ENCODE results near the gene NKAP. TPM values are rescaled to one million over a fixed set of nuclear protein-coding genes. Genes with fewer than 3 reads are reported as not detected.
"Not testable (repeated sequence)": the region's sequence is repeated elsewhere in the genome, so short reads cannot be mapped to it uniquely, and the experiment has no call there.

The NKAP gene
- total RNA-seq, 1 experiment from 2014 or later: 13.6 TPM

- no peaks in the 10 kb centered on the region for H3K9me3 ChIP-seq (ENCODE audit: control insufficient read depth, insufficient read depth, low read depth, low read length)
- H3K4me1 ChIP-seq (ENCODE audit: control insufficient read depth, insufficient read depth, low read length): no peaks in the 10 kb centered on the region; the same call in 1 of the 2 replicates
- no peaks in the 10 kb centered on the region for H3K36me3 ChIP-seq (ENCODE audit: control insufficient read depth, insufficient read depth, low read length)
- intact Hi-C loops (cut with micrococcal nuclease; ENCODE audit: unreplicated experiment): no loop called here
- TF ChIP-seq TCF7L2 (IDR thresholded peaks at IDR 0.05; ENCODE audit: low read depth, low read length) (no peak), POLR2AphosphoS5 (IDR thresholded peaks at IDR 0.05; ENCODE audit: low read depth, low read length) (no peak), SIN3A (IDR thresholded peaks at IDR 0.05; ENCODE audit: borderline replicate concordance, insufficient read depth, low read depth, low read length) (no peak), CTCF (IDR thresholded peaks at IDR 0.05) (no peak), REST (IDR thresholded peaks at IDR 0.05; ENCODE audit: insufficient read depth in 1 of 2, low read depth in 2 of 2, low read length in 1 of 2) (no peak)
- no TSS peak for BruUV-seq (replicated peaks)
- in situ Hi-C loops (cut with HindIII; ENCODE audit: low pct_unique_long_range_greater_than_20kb, low sequenced_read_pairs): no loop called here
- H3K27me3 ChIP-seq (ENCODE audit: control insufficient read depth, insufficient read depth, low read length): no peaks in the 10 kb centered on the region
- H3K4me3 ChIP-seq (ENCODE audit: low read depth in 2 of 2, low read length in 2 of 2): no peak overlapping the region
- no peak for ATAC-seq
- no peak overlapping the region for H3K27ac ChIP-seq (ENCODE audit: low read length)
- DNase-seq (ENCODE audit: low read depth, low spot score): no peak
- ChIA-PET POLR2A (no interaction called here), CTCF (no interaction called here)
Measured at GRCh38 chrX:119971184-119971583, 27.6 kb upstream of the NKAP start.

- in situ Hi-C loops (cut with HindIII; ENCODE audit: low pct_unique_long_range_greater_than_20kb, low sequenced_read_pairs): no loop called here
- no peak for TF ChIP-seq TCF7L2 (IDR thresholded peaks at IDR 0.05; ENCODE audit: low read depth, low read length)
- TF ChIP-seq POLR2AphosphoS5 (IDR thresholded peaks at IDR 0.05; ENCODE audit: low read depth, low read length): no peak
- TF ChIP-seq SIN3A (IDR thresholded peaks at IDR 0.05; ENCODE audit: borderline replicate concordance, insufficient read depth, low read depth, low read length): no peak
- no peak for TF ChIP-seq REST (IDR thresholded peaks at IDR 0.05; ENCODE audit: insufficient read depth in 1 of 2, low read depth in 2 of 2, low read length in 1 of 2)
- TF ChIP-seq CTCF (IDR thresholded peaks at IDR 0.05): no peak
- H3K36me3 ChIP-seq (ENCODE audit: control insufficient read depth, insufficient read depth, low read length): no peaks in the 10 kb centered on the region
- H3K27me3 ChIP-seq (ENCODE audit: control insufficient read depth, insufficient read depth, low read length): no peaks in the 10 kb centered on the region
- BruUV-seq (replicated peaks): no TSS peak
- H3K27ac ChIP-seq (ENCODE audit: low read length): no peak overlapping the region
- DNase-seq (ENCODE audit: low read depth, low spot score) (no peak), ATAC-seq (no peak)
- POLR2A ChIA-PET: no interaction called here
- H3K4me1 ChIP-seq (ENCODE audit: control insufficient read depth, insufficient read depth, low read length): no peaks in the 10 kb centered on the region; the same call in 1 of the 2 replicates
- intact Hi-C loops (cut with micrococcal nuclease; ENCODE audit: unreplicated experiment): no loop called here
- no peak overlapping the region for H3K4me3 ChIP-seq (ENCODE audit: low read depth in 2 of 2, low read length in 2 of 2)
- no peaks in the 10 kb centered on the region for H3K9me3 ChIP-seq (ENCODE audit: control insufficient read depth, insufficient read depth, low read depth, low read length)
- CTCF ChIA-PET: no interaction called here
Measured at GRCh38 chrX:119970574-119970973, 27.0 kb upstream of the NKAP start.

- POLR2A ChIA-PET; ATAC-seq; H3K9me3 ChIP-seq (ENCODE audit: control insufficient read depth, insufficient read depth, low read depth, low read length); H3K4me1 ChIP-seq (ENCODE audit: control insufficient read depth, insufficient read depth, low read length); H3K36me3 ChIP-seq (ENCODE audit: control insufficient read depth, insufficient read depth, low read length); H3K27ac ChIP-seq (ENCODE audit: low read length); H3K27me3 ChIP-seq (ENCODE audit: control insufficient read depth, insufficient read depth, low read length); CTCF ChIA-PET; DNase-seq (ENCODE audit: low read depth, low spot score); in situ Hi-C loops (cut with HindIII; ENCODE audit: low pct_unique_long_range_greater_than_20kb, low sequenced_read_pairs); intact Hi-C loops (cut with micrococcal nuclease; ENCODE audit: unreplicated experiment); BruUV-seq (replicated peaks); H3K4me3 ChIP-seq (ENCODE audit: low read depth in 2 of 2, low read length in 2 of 2): not testable (repeated sequence)
Measured at GRCh38 chrX:119966837-119967236, 23.3 kb upstream of the NKAP start.
